ENCODE data around the gene CXCR1. TPM values are rescaled to one million over a fixed set of nuclear protein-coding genes. Genes with fewer than 3 reads are reported as not detected.

Gene CXCR1
- total and polyA plus RNA-seq, 9 of the 15 experiments (the other 6 are each of a cell fraction or from before 2014, with no cell fraction given) = not detected

DNA sequence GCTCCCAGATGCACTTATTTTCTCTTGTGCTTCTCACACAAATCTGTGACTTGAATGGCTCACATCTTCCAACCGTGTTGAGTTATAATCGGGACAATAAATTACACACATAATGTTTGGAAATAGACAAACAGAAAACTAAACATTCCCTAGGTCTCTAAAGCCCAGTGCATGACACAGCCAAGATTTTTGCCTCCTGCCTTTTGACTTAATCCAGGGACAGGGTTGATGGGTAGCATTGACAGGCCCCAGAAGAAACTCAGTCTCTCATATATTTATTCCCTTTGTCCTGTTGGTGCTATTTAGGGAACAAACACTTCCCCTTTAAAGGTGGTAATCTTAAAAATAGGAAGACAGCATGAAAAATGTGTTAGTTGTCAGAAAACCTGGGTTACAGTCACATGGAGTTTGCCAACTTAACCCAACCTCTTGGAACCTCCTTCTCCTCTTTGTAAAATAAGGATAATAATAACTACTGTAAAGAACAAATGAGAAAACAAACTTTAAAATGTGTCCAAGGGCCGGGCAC is 26.2 kb upstream of the CXCR1 start (continued):
- TF ChIP-seq MAFF (IDR thresholded peaks at IDR 0.05; ENCODE audit: low read length) = no peak
- no peak for TF ChIP-seq BRCA1 (IDR thresholded peaks at IDR 0.05)
- TF ChIP-seq BRCA1 (CRISPR knock-in tag; IDR thresholded peaks at IDR 0.05) = no peak
- no peak for TF ChIP-seq MYNN (IDR thresholded peaks at IDR 0.05)
- no peak for TF ChIP-seq MYNN (CRISPR knock-in tag; IDR thresholded peaks at IDR 0.05)
- TF ChIP-seq, protein P1, sequence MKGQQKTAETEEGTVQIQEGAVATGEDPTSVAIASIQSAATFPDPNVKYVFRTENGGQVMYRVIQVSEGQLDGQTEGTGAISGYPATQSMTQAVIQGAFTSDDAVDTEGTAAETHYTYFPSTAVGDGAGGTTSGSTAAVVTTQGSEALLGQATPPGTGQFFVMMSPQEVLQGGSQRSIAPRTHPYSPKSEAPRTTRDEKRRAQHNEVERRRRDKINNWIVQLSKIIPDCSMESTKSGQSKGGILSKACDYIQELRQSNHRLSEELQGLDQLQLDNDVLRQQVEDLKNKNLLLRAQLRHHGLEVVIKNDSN (CRISPR knock-in tag; IDR thresholded peaks at IDR 0.05) = no peak
- no peak for TF ChIP-seq CHD4 (IDR thresholded peaks at IDR 0.05; ENCODE audit: insufficient read depth, insufficient replicate concordance, low read depth, low read length, poor library complexity, severe bottlenecking)
- no peak for TF ChIP-seq GTF2E2 (tag; IDR thresholded peaks at IDR 0.05)
- TF ChIP-seq SIRT6 (IDR thresholded peaks at IDR 0.05; ENCODE audit: low read depth, low read length) = no peak

GRCh38 chr2:218188528-218188927 is 21.8 kb upstream of the CXCR1 start:
- intact Hi-C loops (cut with micrococcal nuclease) = loop anchor here (10.0 kb wide), 1 partner anchor 276 kb away; no protein-coding TSS in a partner anchor
- POLR2A ChIA-PET = no interaction called here
- no peak for FAIRE-seq
- no peak for TF ChIP-seq MEIS2 (IDR thresholded peaks at IDR 0.05; ENCODE audit: partially characterized antibody)
- no peak for TF ChIP-seq TCF7L2 (IDR thresholded peaks at IDR 0.05; ENCODE audit: low read depth, low read length)
- no peak for TF ChIP-seq JUNB (CRISPR knock-in tag; conservative IDR thresholded peaks at IDR 0.05)
- TF ChIP-seq PTBP1 (IDR thresholded peaks at IDR 0.05; ENCODE audit: low read depth, low read length) = no peak
- no peak for TF ChIP-seq HNRNPH1 (optimal IDR thresholded peaks at IDR 0.05; ENCODE audit: low read depth, low read length)
- TF ChIP-seq KDM4B (IDR thresholded peaks at IDR 0.05; ENCODE audit: borderline replicate concordance in 2 of 2, low read depth in 1 of 2) = no peak
- TF ChIP-seq, protein P2, sequence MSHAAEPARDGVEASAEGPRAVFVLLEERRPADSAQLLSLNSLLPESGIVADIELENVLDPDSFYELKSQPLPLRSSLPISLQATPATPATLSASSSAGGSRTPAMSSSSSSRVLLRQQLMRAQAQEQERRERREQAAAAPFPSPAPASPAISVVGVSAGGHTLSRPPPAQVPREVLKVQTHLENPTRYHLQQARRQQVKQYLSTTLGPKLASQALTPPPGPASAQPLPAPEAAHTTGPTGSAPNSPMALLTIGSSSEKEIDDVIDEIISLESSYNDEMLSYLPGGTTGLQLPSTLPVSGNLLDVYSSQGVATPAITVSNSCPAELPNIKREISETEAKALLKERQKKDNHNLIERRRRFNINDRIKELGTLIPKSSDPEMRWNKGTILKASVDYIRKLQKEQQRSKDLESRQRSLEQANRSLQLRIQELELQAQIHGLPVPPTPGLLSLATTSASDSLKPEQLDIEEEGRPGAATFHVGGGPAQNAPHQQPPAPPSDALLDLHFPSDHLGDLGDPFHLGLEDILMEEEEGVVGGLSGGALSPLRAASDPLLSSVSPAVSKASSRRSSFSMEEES (CRISPR knock-in tag; IDR thresholded peaks at IDR 0.05) = no peak

More at GRCh38 chr2:218188528-218188927, 21.8 kb upstream of the CXCR1 start:
- Histone ChIP-seq H3K79me2 (ENCODE audit: control insufficient read depth, insufficient read depth, low read length) (no peaks in the 10 kb centered on the region), H3K27ac (ENCODE audit: extremely low read depth, low read depth, low read length) (no peak overlapping the region), H2AFZ (ENCODE audit: low read depth, low read length) (no peak overlapping the region), H3K27me3 (ENCODE audit: control insufficient read depth in 2 of 2, insufficient read depth in 2 of 2, low read length in 2 of 2) (no peaks in the 10 kb centered on the region), H3K9me1 (ENCODE audit: control insufficient read depth, insufficient read depth, low read length) (no peaks in the 10 kb centered on the region), H3K4me1 (replicated peaks in 1 of 2; ENCODE audit: control insufficient read depth in 2 of 2, insufficient read depth in 2 of 2, low read length in 2 of 2) (peaks cover 0 to 7% of the 10 kb centered on the region in 2 experiments; a peak in 3 of 5 replicates), H3K36me3 (ENCODE audit: control insufficient read depth, insufficient read depth, low read length) (no peaks in the 10 kb centered on the region), H3K4me2 (ENCODE audit: insufficient read depth, low read length) (no peak overlapping the region), H3K9me3 (replicated peaks; ENCODE audit: control insufficient read depth, insufficient read depth, low read depth, low read length) (no peaks in the 10 kb centered on the region), H4K20me1 (replicated peaks; ENCODE audit: control insufficient read depth, insufficient read depth, low read length) (no peaks in the 10 kb centered on the region), H3K4me3 (no peak overlapping the region), H3K9ac (ENCODE audit: insufficient read depth in 1 of 2, low read depth in 2 of 2, low read length in 2 of 2) (no peak overlapping the region)
- CTCF ChIA-PET (ENCODE audit: low intra/inter-chr PET ratio) = interaction anchor here (0.7 kb wide), 1 partner anchor 793 kb away, joined by 4 read pairs; no protein-coding TSS in a partner anchor
- no TSS peak for BruUV-seq (replicated peaks)
- no peak for DNase-seq (ENCODE audit: extremely low read depth in 1 of 4, low spot score in 3 of 4)
- WGBS (ENCODE audit: insufficient coverage, low coverage, missing lambda C conversion rate) = 60% methylated on average over 1 of the region's 2 CpGs
- ATAC-seq = no peak
- in situ Hi-C loops (cut with MboI) = no loop called here
